ENCODE measurements around the gene FGF14.

FGF14 gene

GRCh38 chr13:102401766-102402165, at the start of gene FGF14:
Gene FGF14 (minus strand): TSS chr13:102402048.
- no peak for DNase-seq

GRCh38 chr13:102443249-102443648, 41.4 kb upstream of the FGF14 start:
- DNase-seq, result no peak

- DNase-seq, result no peak
Observed at GRCh38 chr13:102441085-102441484, 39.2 kb upstream of the FGF14 start.

GRCh38 chr13:102440259-102440936, 38.5 kb upstream of the FGF14 start:
- DNase-seq, result no peak

- no peak for DNase-seq
Observed at GRCh38 chr13:102422690-102423089, 20.8 kb upstream of the FGF14 start.

- DNase-seq, result no peak
Observed at GRCh38 chr13:102405499-102406100, 3.8 kb upstream of the FGF14 start.

GRCh38 chr13:102402290-102402689, 442 bp upstream of the FGF14 start:
- DNase-seq, result no peak

GRCh38 chr13:102401265-102401664, 583 bp downstream of the FGF14 start:
- no peak for DNase-seq

- DNase-seq, result no peak
Observed at GRCh38 chr13:102400675-102401145, 1.1 kb downstream of the FGF14 start.

GRCh38 chr13:102399791-102400674, 1.8 kb downstream of the FGF14 start:
- DNase-seq, result no peak

GRCh38 chr13:102395939-102396338, 5.9 kb downstream of the FGF14 start:
- no peak for DNase-seq

- DNase-seq, result no peak
Observed at GRCh38 chr13:102395174-102395573, 6.7 kb downstream of the FGF14 start.

GRCh38 chr13:102394158-102395053, 7.4 kb downstream of the FGF14 start:
- DNase-seq, result peak; percentile 16 to 31

GRCh38 chr13:102392481-102393209, 9.2 kb downstream of the FGF14 start:
- DNase-seq, result no peak

GRCh38 chr13:102386461-102386860, 15.4 kb downstream of the FGF14 start:
- DNase-seq, result no peak

GRCh38 chr13:102380012-102380411, 21.8 kb downstream of the FGF14 start:
- DNase-seq, result no peak

- DNase-seq, result no peak
Observed at GRCh38 chr13:102376318-102376717, 25.5 kb downstream of the FGF14 start.

GRCh38 chr13:102374726-102375125, 27.1 kb downstream of the FGF14 start:
- DNase-seq, result no peak

- no peak for DNase-seq
Observed at GRCh38 chr13:102374233-102374632, 27.6 kb downstream of the FGF14 start.

GRCh38 chr13:102373221-102373620, 28.6 kb downstream of the FGF14 start:
- no peak for DNase-seq

GRCh38 chr13:102369302-102369701, 32.5 kb downstream of the FGF14 start:
- DNase-seq, result no peak

GRCh38 chr13:102367836-102368235, 34.0 kb downstream of the FGF14 start:
- no peak for DNase-seq
